ENCODE data around the gene KCNMA1. TPM values are rescaled to one million over a fixed set of nuclear protein-coding genes. Genes with fewer than 3 reads are reported as not detected.
A peak's percentile ranks its signal among the peaks of the same experiment; 100 is the strongest.

The KCNMA1 gene
- total and polyA plus RNA-seq, 7 donors = 15.3 to 427 (median 256) TPM

- Histone ChIP-seq H3K27me3 (no peaks in the 10 kb centered on the region), H3K27ac (peak overlapping the region in 2 of 4 donors; percentile 23 to 64), H3K4me1 (peaks cover 0 to 33% (median 20%) of the 10 kb centered on the region in 4 donors), H3K4me3 (no peak overlapping the region), H3K9me3 (no peaks in the 10 kb centered on the region), H3K36me3 (peaks cover 0 to 27% (median 5%) of the 10 kb centered on the region in 4 donors)
- DNase-seq = no peak
- intact Hi-C loops (cut with DNase I) = no loop called here
- 71 to 83% methylated on average over 5 of the region's 5 CpGs for WGBS, 2 donors
- peak in 2 of 4 donors; percentile 44 to 49 for TF ChIP-seq POLR2AphosphoS5 (IDR thresholded peaks at IDR 0.05)
- no peak for TF ChIP-seq POLR2A (IDR thresholded peaks at IDR 0.05)
- TF ChIP-seq, protein P1, sequence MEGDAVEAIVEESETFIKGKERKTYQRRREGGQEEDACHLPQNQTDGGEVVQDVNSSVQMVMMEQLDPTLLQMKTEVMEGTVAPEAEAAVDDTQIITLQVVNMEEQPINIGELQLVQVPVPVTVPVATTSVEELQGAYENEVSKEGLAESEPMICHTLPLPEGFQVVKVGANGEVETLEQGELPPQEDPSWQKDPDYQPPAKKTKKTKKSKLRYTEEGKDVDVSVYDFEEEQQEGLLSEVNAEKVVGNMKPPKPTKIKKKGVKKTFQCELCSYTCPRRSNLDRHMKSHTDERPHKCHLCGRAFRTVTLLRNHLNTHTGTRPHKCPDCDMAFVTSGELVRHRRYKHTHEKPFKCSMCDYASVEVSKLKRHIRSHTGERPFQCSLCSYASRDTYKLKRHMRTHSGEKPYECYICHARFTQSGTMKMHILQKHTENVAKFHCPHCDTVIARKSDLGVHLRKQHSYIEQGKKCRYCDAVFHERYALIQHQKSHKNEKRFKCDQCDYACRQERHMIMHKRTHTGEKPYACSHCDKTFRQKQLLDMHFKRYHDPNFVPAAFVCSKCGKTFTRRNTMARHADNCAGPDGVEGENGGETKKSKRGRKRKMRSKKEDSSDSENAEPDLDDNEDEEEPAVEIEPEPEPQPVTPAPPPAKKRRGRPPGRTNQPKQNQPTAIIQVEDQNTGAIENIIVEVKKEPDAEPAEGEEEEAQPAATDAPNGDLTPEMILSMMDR (IDR thresholded peaks at IDR 0.05) = no peak
- no peak for TF ChIP-seq EP300 (IDR thresholded peaks at IDR 0.05)
Observed at GRCh38 chr10:77105761-77106221, 531.8 kb downstream of the KCNMA1 start.

DNA sequence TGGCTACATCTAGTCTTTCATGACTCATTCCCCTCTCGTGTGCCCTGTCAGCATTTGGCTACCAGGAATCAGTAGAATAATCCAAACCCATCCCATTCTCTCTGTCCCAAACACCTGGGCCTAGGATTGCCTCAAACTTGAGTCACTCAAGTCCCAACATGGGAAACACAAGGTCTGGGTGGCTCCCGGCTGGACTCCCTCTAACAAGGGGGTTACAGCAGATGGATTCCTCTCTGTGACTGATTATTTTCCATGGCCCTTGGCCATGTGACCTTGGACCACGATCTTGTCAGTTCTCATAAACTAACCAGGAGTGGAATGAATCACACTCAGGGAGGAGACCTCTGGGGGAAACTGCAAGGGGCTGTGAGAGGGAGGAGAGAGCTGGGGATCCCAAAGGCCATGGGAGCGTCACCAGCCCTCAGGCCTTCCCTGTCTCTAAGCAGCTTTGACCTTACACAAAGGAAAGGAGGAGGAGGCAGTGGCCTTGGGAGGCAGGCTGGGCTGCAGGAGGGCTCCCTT is 533.1 kb downstream of the KCNMA1 start:
- peaks cover 0 to 23% (median 14%) of the 10 kb centered on the region in 4 donors for H3K4me1 ChIP-seq
- peak; percentile 86 for DNase-seq
- intact Hi-C loops (cut with DNase I) = no loop called here
- TF ChIP-seq EP300 (IDR thresholded peaks at IDR 0.05) (no peak), POLR2A (IDR thresholded peaks at IDR 0.05) (no peak), POLR2AphosphoS5 (IDR thresholded peaks at IDR 0.05) (peak; percentile 5 to 58 (median 44))
- TF ChIP-seq, protein P1 (IDR thresholded peaks at IDR 0.05) = no peak
- peak overlapping the region in 3 of 4 donors; percentile 16 to 64 (median 23) for H3K27ac ChIP-seq
- H3K9me3 ChIP-seq = no peaks in the 10 kb centered on the region
- no peak overlapping the region for H3K4me3 ChIP-seq
- H3K27me3 ChIP-seq = no peaks in the 10 kb centered on the region
- 65 to 66% methylated on average over 4 of the region's 4 CpGs for WGBS, 2 donors
- peaks cover 0 to 21% (median 5%) of the 10 kb centered on the region in 4 donors for H3K36me3 ChIP-seq

- H3K9me3 ChIP-seq = no peaks in the 10 kb centered on the region
- TF ChIP-seq EP300 (IDR thresholded peaks at IDR 0.05) (no peak), POLR2AphosphoS5 (IDR thresholded peaks at IDR 0.05) (no peak), POLR2A (IDR thresholded peaks at IDR 0.05) (no peak)
- TF ChIP-seq, protein P1 (IDR thresholded peaks at IDR 0.05) = no peak
- 78 to 87% methylated on average over 4 of the region's 4 CpGs for WGBS, 2 donors
- DNase-seq = no peak
- intact Hi-C loops (cut with DNase I) = no loop called here
- peaks cover 0 to 23% (median 14%) of the 10 kb centered on the region in 4 donors for H3K4me1 ChIP-seq
- H3K36me3 ChIP-seq = peaks cover 0 to 20% (median 5%) of the 10 kb centered on the region in 4 donors
- no peak overlapping the region for H3K27ac ChIP-seq
- no peaks in the 10 kb centered on the region for H3K27me3 ChIP-seq
- H3K4me3 ChIP-seq = no peak overlapping the region
Observed at GRCh38 chr10:77103213-77103612, 534.4 kb downstream of the KCNMA1 start.

GRCh38 chr10:77101341-77101740 is 536.3 kb downstream of the KCNMA1 start:
- TF ChIP-seq POLR2AphosphoS5 (IDR thresholded peaks at IDR 0.05) = no peak
- TF ChIP-seq, protein P1 (IDR thresholded peaks at IDR 0.05) = no peak
- no peak for TF ChIP-seq POLR2A (IDR thresholded peaks at IDR 0.05)
- no peak for TF ChIP-seq EP300 (IDR thresholded peaks at IDR 0.05)
- DNase-seq = no peak
- Histone ChIP-seq H3K27me3 (no peaks in the 10 kb centered on the region), H3K36me3 (peaks cover 0 to 4% (median 0%) of the 10 kb centered on the region in 4 donors), H3K27ac (no peak overlapping the region), H3K4me3 (no peak overlapping the region), H3K4me1 (peaks cover 0 to 23% (median 14%) of the 10 kb centered on the region in 4 donors), H3K9me3 (no peaks in the 10 kb centered on the region)
- WGBS, 2 donors = 90 to 93% methylated on average over 5 of the region's 5 CpGs
- intact Hi-C loops (cut with DNase I) = no loop called here
